ENCODE results near the gene JAZF1. TPM values are rescaled to one million over a fixed set of nuclear protein-coding genes. Genes with fewer than 3 reads are reported as not detected.

The JAZF1 gene
- total RNA-seq, 4 donors from 2014 or later, result 1.6 to 8.6 (median 5.3) TPM

- H3K36me3 ChIP-seq, result no peaks in the 10 kb centered on the region
- H3K4me3 ChIP-seq, result no peak overlapping the region
- DNase-seq (no peak), ATAC-seq (no peak)
- no peak overlapping the region for H3K27ac ChIP-seq
- TF ChIP-seq CTCF (IDR thresholded peaks at IDR 0.05 in 4 of 5, conservative IDR thresholded peaks at IDR 0.05 in 1 of 5), result no peak
- no peak for TF ChIP-seq POLR2A (IDR thresholded peaks at IDR 0.05)
- no peaks in the 10 kb centered on the region for H3K27me3 ChIP-seq
- in situ Hi-C loops (cut with MboI; ENCODE audit: low sequenced_read_pairs in 4 of 4) (no loop called here), intact Hi-C loops (cut with DNase I; ENCODE audit: low total_unique reads) (no loop called here)
- H3K9me3 ChIP-seq, result no peaks in the 10 kb centered on the region
- H3K4me1 ChIP-seq, result no peaks in the 10 kb centered on the region
These were observed 330.1 kb downstream of the JAZF1 start for GRCh38 chr7:27850531-27850930.

GRCh38 chr7:27846388-27846787 lies 334.2 kb downstream of the JAZF1 start:
- Histone ChIP-seq H3K4me3 (no peak overlapping the region), H3K36me3 (no peaks in the 10 kb centered on the region), H3K9me3 (no peaks in the 10 kb centered on the region), H3K27me3 (no peaks in the 10 kb centered on the region), H3K27ac (no peak overlapping the region), H3K4me1 (peaks cover 0 to 8% of the 10 kb centered on the region in 2 donors)
- DNase-seq (no peak), ATAC-seq (no peak)
- no peak for TF ChIP-seq POLR2A (IDR thresholded peaks at IDR 0.05)
- TF ChIP-seq CTCF (IDR thresholded peaks at IDR 0.05 in 4 of 5, conservative IDR thresholded peaks at IDR 0.05 in 1 of 5), result no peak
- intact Hi-C loops (cut with DNase I; ENCODE audit: low total_unique reads), result no loop called here
- in situ Hi-C loops (cut with MboI; ENCODE audit: low sequenced_read_pairs in 4 of 4), result no loop called here

GRCh38 chr7:27843584-27844305 lies 336.9 kb downstream of the JAZF1 start:
- in situ Hi-C loops (cut with MboI; ENCODE audit: low sequenced_read_pairs in 4 of 4), result no loop called here
- ATAC-seq (no peak), DNase-seq (no peak)
- Histone ChIP-seq H3K4me3 (no peak overlapping the region), H3K27me3 (no peaks in the 10 kb centered on the region), H3K27ac (no peak overlapping the region), H3K36me3 (no peaks in the 10 kb centered on the region), H3K4me1 (peaks cover 0 to 8% of the 10 kb centered on the region in 2 donors), H3K9me3 (no peaks in the 10 kb centered on the region)
- intact Hi-C loops (cut with DNase I; ENCODE audit: low total_unique reads), result no loop called here
- TF ChIP-seq POLR2A (IDR thresholded peaks at IDR 0.05), result no peak
- no peak for TF ChIP-seq CTCF (IDR thresholded peaks at IDR 0.05 in 4 of 5, conservative IDR thresholded peaks at IDR 0.05 in 1 of 5)

- Histone ChIP-seq H3K36me3 (no peaks in the 10 kb centered on the region), H3K27ac (no peak overlapping the region), H3K9me3 (no peaks in the 10 kb centered on the region), H3K4me1 (peaks cover 0 to 8% of the 10 kb centered on the region in 2 donors), H3K27me3 (no peaks in the 10 kb centered on the region), H3K4me3 (no peak overlapping the region)
- TF ChIP-seq POLR2A (IDR thresholded peaks at IDR 0.05) (no peak), CTCF (IDR thresholded peaks at IDR 0.05 in 4 of 5, conservative IDR thresholded peaks at IDR 0.05 in 1 of 5) (no peak)
- in situ Hi-C loops (cut with MboI; ENCODE audit: low sequenced_read_pairs in 4 of 4), result no loop called here
- DNase-seq (no peak), ATAC-seq (no peak)
- intact Hi-C loops (cut with DNase I; ENCODE audit: low total_unique reads), result no loop called here
These were observed 337.7 kb downstream of the JAZF1 start for GRCh38 chr7:27842851-27843250.
